Measurements from ENCODE around the gene PAK1. TPM values are rescaled to one million over a fixed set of nuclear protein-coding genes. Genes with fewer than 3 reads are reported as not detected.
A peak's percentile ranks its signal among the peaks of the same experiment; 100 is the strongest.

PAK1 gene
- total RNA-seq, 1 donor from 2014 or later: 127 TPM

GRCh38 chr11:77374108-77374507 is 99.8 kb downstream of the PAK1 start:
- no peaks in the 10 kb centered on the region for H3K9me3 Mint-ChIP-seq (ENCODE audit: low read depth)
- no peaks in the 10 kb centered on the region for H3K27me3 Mint-ChIP-seq
- no peak overlapping the region for H3K27ac Mint-ChIP-seq
- peaks cover 4% of the 10 kb centered on the region for H3K4me1 Mint-ChIP-seq (ENCODE audit: low read depth)
- no peak for DNase-seq (ENCODE audit: low spot score, unreplicated experiment)
- no peak overlapping the region for H3K4me3 Mint-ChIP-seq (ENCODE audit: low read depth)
- no peak for TF ChIP-seq CTCF (IDR thresholded peaks at IDR 0.05; ENCODE audit: unreplicated experiment)
- H3K36me3 Mint-ChIP-seq (ENCODE audit: insufficient read depth): peaks cover 27% of the 10 kb centered on the region

- Mint-ChIP-seq H3K9me3 (ENCODE audit: low read depth) (no peaks in the 10 kb centered on the region), H3K27me3 (no peaks in the 10 kb centered on the region), H3K4me3 (ENCODE audit: low read depth) (no peak overlapping the region), H3K27ac (no peak overlapping the region), H3K4me1 (ENCODE audit: low read depth) (peaks cover 4% of the 10 kb centered on the region), H3K36me3 (ENCODE audit: insufficient read depth) (peaks cover 30% of the 10 kb centered on the region)
- DNase-seq (ENCODE audit: low spot score, unreplicated experiment): no peak
- TF ChIP-seq CTCF (IDR thresholded peaks at IDR 0.05; ENCODE audit: unreplicated experiment): no peak
Observed at GRCh38 chr11:77372726-77373125, 101.2 kb downstream of the PAK1 start.

GRCh38 chr11:77371646-77372045 is 102.2 kb downstream of the PAK1 start:
- Mint-ChIP-seq H3K27me3 (no peaks in the 10 kb centered on the region), H3K4me3 (ENCODE audit: low read depth) (no peak overlapping the region), H3K4me1 (ENCODE audit: low read depth) (peaks cover 4% of the 10 kb centered on the region), H3K36me3 (ENCODE audit: insufficient read depth) (peaks cover 35% of the 10 kb centered on the region), H3K9me3 (ENCODE audit: low read depth) (no peaks in the 10 kb centered on the region), H3K27ac (no peak overlapping the region)
- no peak for DNase-seq (ENCODE audit: low spot score, unreplicated experiment)
- no peak for TF ChIP-seq CTCF (IDR thresholded peaks at IDR 0.05; ENCODE audit: unreplicated experiment)

GRCh38 chr11:77370217-77370616 is 103.7 kb downstream of the PAK1 start:
- H3K4me3 Mint-ChIP-seq (ENCODE audit: low read depth): no peak overlapping the region
- no peak for TF ChIP-seq CTCF (IDR thresholded peaks at IDR 0.05; ENCODE audit: unreplicated experiment)
- peaks cover 4% of the 10 kb centered on the region for H3K4me1 Mint-ChIP-seq (ENCODE audit: low read depth)
- peaks cover 44% of the 10 kb centered on the region for H3K36me3 Mint-ChIP-seq (ENCODE audit: insufficient read depth)
- DNase-seq (ENCODE audit: low spot score, unreplicated experiment): no peak
- H3K9me3 Mint-ChIP-seq (ENCODE audit: low read depth): peaks cover 9% of the 10 kb centered on the region
- peak overlapping the region; percentile 72 for H3K27ac Mint-ChIP-seq
- H3K27me3 Mint-ChIP-seq: no peaks in the 10 kb centered on the region

GRCh38 chr11:77361184-77361583 is 112.7 kb downstream of the PAK1 start:
- no peak for TF ChIP-seq CTCF (IDR thresholded peaks at IDR 0.05; ENCODE audit: unreplicated experiment)
- peaks cover 5% of the 10 kb centered on the region for H3K4me1 Mint-ChIP-seq (ENCODE audit: low read depth)
- H3K27ac Mint-ChIP-seq: peak overlapping the region; percentile 10
- H3K27me3 Mint-ChIP-seq: no peaks in the 10 kb centered on the region
- no peak overlapping the region for H3K4me3 Mint-ChIP-seq (ENCODE audit: low read depth)
- peaks cover 5% of the 10 kb centered on the region for H3K9me3 Mint-ChIP-seq (ENCODE audit: low read depth)
- H3K36me3 Mint-ChIP-seq (ENCODE audit: insufficient read depth): peaks cover 29% of the 10 kb centered on the region
- DNase-seq (ENCODE audit: low spot score, unreplicated experiment): no peak
